NCI-H1694 (cell line): ENCODE results near the gene PBX2.
"Not testable (repeated sequence)": the region's sequence is repeated elsewhere in the genome, so short reads cannot be mapped to it uniquely, and the experiment has no call there.

ENCODE experiments used
- DNase-seq: peaks from one replicate; lab custom pipeline; 2025; lab: John Stamatoyannopoulos, UW

PBX2 gene

DNA sequence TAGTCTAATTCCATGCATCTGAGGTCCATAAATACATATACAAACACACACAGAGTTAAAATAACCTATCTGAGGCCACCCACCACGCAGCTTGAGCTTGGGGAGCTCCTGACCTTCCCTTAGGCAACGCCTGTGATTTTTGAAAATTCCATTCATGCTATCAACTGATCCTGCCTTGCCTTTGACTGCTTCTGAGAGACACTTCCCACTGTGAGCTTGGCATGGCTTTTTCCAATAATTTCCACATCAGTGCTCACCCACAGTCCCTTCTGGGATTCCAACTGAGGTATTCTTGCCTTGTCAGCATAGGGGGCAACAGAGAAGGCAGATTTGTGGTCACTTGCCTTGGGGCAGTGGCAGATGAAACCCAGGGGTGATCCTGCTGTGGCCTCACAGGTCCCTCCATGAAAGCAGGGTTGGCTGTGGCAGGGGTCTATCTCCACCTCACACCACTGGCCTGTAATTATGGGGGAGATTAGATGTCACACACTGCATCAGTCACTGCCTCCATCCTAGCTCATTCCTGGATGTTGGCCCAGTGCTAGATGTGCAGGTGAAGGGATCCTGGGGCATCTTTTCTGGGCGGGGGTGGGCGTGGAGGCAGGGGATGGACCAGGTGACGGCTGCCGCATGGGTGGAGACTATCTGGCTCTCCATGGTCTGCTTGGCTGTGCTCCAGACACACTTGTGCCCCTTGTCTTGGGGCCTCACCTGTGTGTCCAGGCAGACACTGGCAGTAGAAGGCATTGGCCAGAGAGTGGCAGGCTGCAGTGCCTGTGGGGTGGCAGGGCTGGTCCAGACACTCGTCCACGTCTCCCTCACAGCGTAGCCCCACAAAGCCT, 13.6 kb upstream of the PBX2 start:
- no peak for DNase-seq

- no peak for DNase-seq
Measured at GRCh38 chr6:32202186-32202585, 12.2 kb upstream of the PBX2 start.

DNA sequence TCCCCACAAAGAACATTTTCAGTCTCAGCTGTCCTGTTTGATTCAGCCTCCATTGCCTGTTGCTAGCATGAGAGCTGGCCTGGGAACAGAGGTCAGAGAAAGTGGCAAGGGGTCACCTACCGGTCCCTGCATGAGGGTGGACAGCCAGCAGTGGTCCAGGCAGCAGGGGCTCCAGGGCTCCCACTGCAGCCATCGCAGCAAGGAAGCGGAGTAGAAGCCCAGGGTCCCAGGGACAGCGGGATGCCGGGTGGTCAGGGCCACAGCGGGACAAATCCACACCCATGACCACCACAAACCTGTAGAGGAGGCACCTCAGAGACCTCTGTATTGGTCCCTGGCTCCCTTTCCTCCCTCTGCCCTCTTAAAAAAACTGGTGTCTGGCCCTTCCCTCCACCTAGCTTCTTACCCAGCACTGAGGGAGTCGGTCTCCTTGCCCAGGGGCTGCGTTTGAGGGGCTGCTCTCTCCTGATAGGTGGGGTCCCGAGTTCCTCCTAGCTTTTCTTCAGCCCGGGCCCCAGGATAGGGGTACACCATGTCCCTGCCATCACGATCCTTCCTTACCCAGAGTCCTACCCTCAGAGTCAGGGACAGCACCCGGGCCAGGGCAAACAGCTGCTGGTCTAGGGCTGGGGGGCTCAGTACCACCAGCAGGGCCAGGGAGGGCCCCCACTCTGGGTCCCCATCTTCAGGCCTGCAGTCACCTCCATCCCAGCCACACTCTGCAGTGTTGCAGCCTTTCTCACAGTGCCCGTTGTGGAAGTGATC, 10.9 kb upstream of the PBX2 start:
- no peak for DNase-seq

DNA sequence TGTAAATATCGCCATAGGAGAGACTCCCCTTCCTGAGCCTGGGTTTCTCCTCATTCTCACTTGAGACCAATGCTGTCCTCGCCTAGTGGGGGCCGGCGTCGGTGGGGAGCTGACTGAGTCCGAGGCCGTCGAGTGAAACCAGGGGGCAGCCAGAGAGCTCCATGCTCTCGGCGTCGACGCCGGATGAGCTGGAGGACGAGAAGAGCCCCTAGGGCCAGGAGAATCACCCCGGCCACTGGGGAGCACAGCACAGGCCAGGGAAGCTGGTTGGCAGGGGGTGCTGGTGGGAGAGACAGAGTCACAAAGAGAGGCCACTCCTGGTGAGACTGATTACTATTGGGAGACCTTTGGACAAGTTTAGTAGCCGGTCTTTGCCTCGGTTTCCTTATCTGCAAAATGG, 8.9 kb upstream of the PBX2 start:
- DNase-seq, result no peak

DNA sequence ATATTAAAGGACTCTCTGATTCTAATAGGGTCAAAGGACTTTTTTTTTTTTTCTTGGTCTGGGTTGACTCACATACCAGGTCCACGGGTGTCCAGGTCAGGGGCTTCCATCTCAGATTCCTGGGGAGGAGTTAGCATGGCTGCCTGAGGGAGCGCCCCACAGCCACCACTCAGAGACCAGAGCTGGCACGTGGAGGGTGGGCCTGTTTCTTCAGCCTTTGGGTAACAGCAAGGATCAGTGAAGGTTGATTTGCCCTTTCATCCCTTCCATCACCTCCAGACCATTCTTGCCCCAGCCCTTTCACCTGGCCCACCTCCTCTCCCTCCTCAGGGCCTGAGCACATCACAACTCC, 8.3 kb upstream of the PBX2 start:
- DNase-seq, result no peak

DNA sequence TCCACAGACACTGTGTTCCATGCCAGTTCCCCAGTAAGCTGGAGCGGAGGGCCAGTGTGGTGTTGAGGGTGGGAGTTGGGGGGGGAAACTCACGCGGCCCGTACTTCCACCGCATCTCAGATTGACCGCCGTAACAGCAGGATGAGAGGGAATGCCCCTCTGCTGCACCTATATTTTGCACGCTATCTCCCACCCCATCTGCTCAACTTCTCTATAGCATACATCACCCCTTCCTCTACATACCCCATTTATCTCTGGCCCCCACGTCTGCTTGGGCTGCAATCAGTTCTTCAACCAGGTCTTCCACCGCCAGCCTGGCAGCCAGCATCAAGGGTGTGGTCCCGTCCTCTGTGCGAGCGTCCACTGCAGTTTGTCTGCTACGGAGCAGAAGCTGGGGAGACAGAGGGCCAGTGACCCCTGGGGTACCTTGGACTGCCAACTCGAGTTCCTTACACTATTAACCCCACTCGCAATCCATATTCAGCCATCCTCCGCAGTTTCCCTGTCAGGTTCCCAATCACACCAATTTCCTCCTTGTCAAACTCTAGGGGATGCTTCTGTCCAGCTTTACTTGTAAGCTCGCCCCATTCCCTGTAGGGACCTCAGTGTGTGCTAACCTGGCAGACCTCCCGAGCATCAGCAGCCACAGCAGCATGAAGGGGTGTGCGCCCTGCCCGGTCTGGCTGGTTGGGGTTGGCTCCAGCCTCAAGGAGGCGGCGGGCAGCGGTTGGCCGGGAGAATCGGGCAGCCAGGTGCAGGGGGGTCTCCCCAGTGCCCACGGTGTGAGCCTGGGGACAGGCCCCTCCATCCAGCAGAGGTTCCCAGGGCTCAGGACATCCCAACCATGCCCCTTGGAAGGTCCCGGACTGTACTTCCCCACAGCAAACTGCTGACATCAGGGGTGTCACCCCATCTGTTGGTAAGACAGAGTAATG, 6.9 kb upstream of the PBX2 start:
- DNase-seq, result no peak

DNA sequence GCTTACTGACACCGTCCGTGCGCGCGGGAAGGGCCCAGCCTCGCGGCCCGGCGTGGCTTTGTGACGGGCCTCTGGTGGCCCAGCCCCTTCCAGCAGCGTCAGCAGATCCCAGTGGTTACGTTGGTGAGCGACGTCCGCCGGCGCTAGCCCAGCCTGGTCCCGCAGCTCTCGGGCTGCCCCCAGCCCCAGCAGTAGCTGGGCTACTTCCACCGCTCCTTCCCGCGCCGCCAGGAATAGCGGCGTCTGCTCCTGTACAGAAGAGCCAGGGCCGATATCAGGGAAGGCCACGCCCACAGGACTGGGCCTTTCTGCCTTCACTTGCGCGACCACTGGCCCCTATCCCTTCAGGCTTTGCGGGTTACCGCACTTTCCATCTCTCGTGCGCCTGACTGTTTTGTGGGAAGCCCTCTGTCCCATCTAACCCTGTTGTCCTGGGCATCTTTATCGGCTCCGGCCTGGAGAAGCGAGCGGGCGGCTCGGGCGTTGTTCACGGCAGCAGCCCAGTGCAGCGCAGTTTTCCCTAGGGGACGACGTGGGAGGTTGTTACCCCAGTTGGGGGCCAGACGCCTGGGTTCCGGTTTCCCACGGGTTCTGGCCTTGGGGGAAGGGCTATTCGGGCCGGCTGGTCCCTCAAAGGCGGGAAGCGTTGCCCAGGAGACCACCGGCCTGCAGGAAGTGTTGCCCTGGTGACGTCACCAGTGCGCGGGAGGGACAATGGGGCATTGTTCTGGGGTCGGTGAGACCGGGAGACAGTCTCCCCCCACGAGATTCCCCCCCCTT, 6.1 kb upstream of the PBX2 start:
- peak; percentile 22 for DNase-seq

- DNase-seq, result peak; percentile 95
Measured at GRCh38 chr6:32195652-32195901, 5.6 kb upstream of the PBX2 start.

DNA sequence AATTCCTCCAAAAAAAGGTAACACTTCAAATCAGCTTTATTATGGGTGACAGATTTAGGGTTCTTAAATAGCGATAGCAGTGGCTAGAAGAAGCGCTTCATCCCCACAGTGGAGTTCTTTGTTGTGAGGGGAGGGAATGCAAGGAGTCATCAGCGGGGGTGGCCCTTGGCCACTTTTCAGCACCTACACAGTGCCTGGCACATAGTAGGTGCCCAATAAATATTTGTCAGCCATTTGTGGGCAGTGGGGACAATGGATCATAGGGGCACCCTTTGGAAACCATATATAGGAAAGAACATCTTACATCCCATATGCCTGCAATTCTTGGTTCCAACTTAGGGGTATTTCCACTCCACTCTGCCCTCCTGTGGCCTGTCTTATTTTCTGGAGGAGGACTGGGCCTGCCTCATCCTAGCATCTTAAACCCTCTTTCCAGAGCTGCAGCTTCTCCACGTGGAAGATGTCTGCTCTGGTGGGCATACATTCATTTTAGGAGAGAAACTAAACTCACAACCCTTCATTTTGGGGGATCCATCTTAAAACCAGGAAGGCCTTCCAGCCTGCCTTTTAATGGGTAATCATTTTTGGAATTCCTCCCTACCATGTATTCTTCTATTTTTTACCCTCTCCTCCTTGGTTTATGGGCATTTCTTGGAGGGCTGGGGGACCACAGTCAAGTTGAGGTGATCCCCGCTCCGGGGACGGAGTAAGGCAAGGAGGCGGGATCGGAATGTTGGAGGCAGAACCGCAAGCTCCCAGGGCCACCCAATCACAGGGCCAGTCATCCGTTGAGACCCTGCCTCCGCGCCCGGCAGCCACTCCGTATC, 5.0 kb upstream of the PBX2 start:
- DNase-seq, result no peak

- no peak for DNase-seq
Measured at GRCh38 chr6:32194388-32194787, 4.4 kb upstream of the PBX2 start.

GRCh38 chr6:32193096-32193495, 3.1 kb upstream of the PBX2 start:
- not testable (repeated sequence) for DNase-seq

- DNase-seq, result no peak
Measured at GRCh38 chr6:32192608-32193039, 2.6 kb upstream of the PBX2 start, which contains the start of gene GPSM3. Gene GPSM3, minus strand, starts transcription at chr6:32192643. Its CDS starts 130 bp downstream, at chr6:32192513.

DNA sequence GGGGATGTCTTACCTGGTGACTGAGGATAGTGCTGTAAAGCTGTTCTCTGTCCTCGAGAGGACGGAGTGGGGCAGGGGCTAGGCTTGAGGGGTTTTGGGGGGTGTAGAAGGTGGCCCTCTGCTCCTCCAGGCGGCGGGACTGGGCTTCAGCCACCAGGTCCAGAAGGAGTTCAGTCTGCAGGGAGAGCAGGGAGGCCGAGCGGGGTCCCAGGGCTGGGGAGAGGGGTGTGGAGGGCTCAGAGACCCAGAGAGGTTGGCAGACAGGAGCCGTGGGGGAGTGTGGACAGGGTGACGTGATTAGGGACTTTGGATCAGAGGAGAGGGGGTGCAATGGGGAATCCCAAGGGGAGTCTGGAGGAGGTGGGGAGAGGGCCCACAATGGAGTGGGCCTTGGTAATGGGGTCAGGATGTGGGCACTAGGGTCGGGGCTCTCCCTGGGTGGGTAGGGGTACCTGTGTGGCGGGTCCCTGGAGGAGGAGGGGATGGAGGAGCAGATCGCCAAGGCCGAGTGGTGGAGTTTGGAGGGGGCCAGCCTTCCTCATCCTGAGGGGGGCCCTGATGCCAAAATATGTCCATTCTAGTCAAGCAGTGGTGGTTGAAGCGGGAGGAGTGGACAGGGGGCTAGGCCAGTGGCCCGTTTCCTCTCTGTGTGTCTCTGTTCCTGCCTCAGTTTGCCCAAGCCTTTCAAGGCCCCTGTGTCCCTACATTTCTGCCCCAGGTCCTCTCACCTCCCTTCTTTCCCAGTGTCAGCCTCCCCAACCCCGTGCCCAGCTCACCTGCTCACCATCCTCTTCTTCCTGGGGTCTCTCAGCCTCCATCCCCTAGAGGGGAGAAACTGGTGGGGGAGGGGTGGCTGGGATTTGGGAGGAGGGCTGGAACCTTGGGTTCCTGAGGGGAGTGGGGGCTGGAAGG, 1.9 kb upstream of the PBX2 start:
- DNase-seq, result no peak

- no peak for DNase-seq
Measured at GRCh38 chr6:32190911-32191677, 1.1 kb upstream of the PBX2 start.

GRCh38 chr6:32189742-32190053, 304 bp downstream of the PBX2 start:
- no peak for DNase-seq

DNA sequence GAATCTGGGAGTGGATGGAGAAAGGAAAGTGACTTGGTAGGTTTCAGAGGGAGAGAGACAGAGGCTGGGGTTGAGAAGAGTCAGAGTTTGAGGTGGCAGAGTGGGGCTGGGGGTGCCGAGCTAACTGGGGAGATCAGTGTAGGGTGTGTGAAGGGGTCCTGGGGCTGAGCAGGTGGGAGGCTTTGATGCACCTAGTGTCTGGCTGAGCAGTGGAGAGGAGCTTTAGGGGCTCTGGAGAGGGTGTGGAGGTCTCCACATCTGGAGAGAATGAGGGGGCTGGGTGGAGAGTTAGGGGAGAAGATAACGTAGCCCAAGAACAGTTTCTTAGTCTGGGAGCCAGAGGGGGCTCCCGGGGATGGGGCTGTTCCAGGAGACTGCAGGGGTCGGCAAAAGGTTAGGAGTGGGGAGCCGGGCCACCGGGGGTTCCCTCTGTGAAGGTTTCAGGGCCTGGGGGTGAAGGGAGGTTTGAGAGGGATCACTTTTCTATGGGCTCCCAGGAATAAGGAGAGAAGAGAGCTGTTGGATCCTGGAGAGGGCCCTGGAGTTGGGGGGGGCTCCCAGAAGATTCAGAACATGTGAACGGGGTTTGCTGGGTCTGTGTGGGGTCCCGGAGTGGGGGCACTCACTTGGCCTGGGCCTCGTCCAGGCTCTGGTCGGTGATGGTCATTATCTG, 797 bp downstream of the PBX2 start:
- DNase-seq, result no peak

DNA sequence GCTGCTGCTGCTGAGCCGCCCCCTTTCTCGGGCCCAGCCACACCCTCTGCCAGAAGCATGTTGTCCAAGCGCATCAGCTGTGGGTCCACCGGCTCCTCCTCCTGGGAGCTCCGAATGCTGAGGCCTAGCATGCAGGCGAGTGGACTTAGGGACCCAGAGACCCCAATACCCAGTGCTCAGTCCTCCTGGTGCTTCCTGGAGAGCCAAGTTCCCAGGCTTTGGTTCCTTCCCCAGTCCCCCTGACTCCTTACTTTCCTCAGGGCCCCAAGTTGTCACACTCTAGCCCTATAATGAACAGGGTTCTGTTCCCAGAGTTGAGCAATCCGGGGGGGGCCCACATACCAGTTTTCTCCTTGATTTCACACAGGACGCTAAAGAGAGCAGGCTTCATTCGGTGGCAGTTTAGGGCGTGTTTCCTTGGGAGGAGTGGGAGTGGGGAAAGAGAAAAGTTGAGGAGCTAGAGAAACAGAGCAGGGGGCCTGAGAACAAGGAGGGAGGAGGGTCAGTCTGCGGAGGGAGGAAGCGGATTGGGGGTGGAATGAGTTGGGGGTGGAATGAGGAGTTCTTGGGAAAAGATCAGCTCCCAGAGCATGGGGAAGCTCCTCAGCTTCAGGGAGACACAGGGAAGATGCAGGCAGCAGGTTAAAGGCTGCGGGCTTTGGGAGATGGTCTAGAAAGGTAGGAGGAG, 1.5 kb downstream of the PBX2 start:
- DNase-seq, result no peak
